Endothelial cell (in vitro differentiated cells): ENCODE data around the gene CMIP. TPM values are rescaled to one million over a fixed set of nuclear protein-coding genes. Genes with fewer than 3 reads are reported as not detected.
A peak's percentile ranks its signal among the peaks of the same experiment; 100 is the strongest.

ENCODE experiments used
- DNase-seq: peaks from one replicate; pipeline ENCODE4 v3.0.0; 2021; ENCODE audit warnings: low spot score
- H3K27ac Mint-ChIP-seq: one replicate; pipeline ENCODE4 v1.8.0; 2021; ENCODE audit warnings: mixed read lengths, inconsistent platforms; ENCODE audit not compliant: unreplicated experiment
- H3K27me3 Mint-ChIP-seq: one replicate; pipeline ENCODE4 v1.8.0; 2021; ENCODE audit warnings: mild to moderate bottlenecking, moderate library complexity, mixed read lengths, inconsistent platforms; ENCODE audit not compliant: unreplicated experiment
- H3K36me3 Mint-ChIP-seq: one replicate; pipeline ENCODE4 v1.8.0; 2021; ENCODE audit warnings: mild to moderate bottlenecking, low read depth, mixed read lengths, inconsistent platforms; ENCODE audit not compliant: unreplicated experiment
- H3K4me1 Mint-ChIP-seq: one replicate; pipeline ENCODE4 v1.8.0; 2021; ENCODE audit warnings: mild to moderate bottlenecking, mixed read lengths, inconsistent platforms; ENCODE audit not compliant: unreplicated experiment
- H3K4me3 Mint-ChIP-seq: one replicate; pipeline ENCODE4 v1.8.0; 2021; ENCODE audit warnings: mild to moderate bottlenecking, mixed read lengths, inconsistent platforms; ENCODE audit not compliant: unreplicated experiment
- H3K9me3 Mint-ChIP-seq: one replicate; pipeline ENCODE4 v1.8.0; 2021; ENCODE audit warnings: mixed read lengths, inconsistent platforms; ENCODE audit not compliant: unreplicated experiment
- CTCF ChIP-seq: fragments of 200-600 bp; sonication (generic); IDR thresholded peaks from one replicate; pipeline ENCODE4 v1.5.0; 2021; ENCODE audit warnings: antibody characterized with exemption; ENCODE audit not compliant: unreplicated experiment
- total RNA-seq: library from RNA; stranded (reverse); fragmentation: NEBNext Ultra II Directional; extraction: Animal tissue kit (Norgen Biotek cat#: 25700); gene quantifications from one replicate; pipeline ENCODE4 v1.2.1, GENCODE V29; 2021; ENCODE audit not compliant: unreplicated experiment

Gene CMIP
- total RNA-seq, 1 donor from 2014 or later = 98.9 TPM

GRCh38 chr16:81492965-81493754, 48.6 kb downstream of the CMIP start:
- Mint-ChIP-seq H3K4me1 (peaks cover 81% of the 10 kb centered on the region), H3K4me3 (peak overlapping the region; percentile 5), H3K9me3 (no peaks in the 10 kb centered on the region), H3K36me3 (peaks cover 22% of the 10 kb centered on the region), H3K27me3 (peaks cover 19% of the 10 kb centered on the region), H3K27ac (peak overlapping the region; percentile 98)
- DNase-seq = no peak
- no peak for TF ChIP-seq CTCF

- Mint-ChIP-seq H3K27me3 (peaks cover 20% of the 10 kb centered on the region), H3K36me3 (peaks cover 25% of the 10 kb centered on the region), H3K4me3 (peak overlapping the region; percentile 5), H3K4me1 (peaks cover 81% of the 10 kb centered on the region), H3K9me3 (no peaks in the 10 kb centered on the region), H3K27ac (peak overlapping the region; percentile 70)
- DNase-seq = no peak
- TF ChIP-seq CTCF = no peak
These were observed 49.3 kb downstream of the CMIP start for GRCh38 chr16:81493755-81494433.

- Mint-ChIP-seq H3K27me3 (peaks cover 22% of the 10 kb centered on the region), H3K36me3 (peaks cover 27% of the 10 kb centered on the region), H3K9me3 (no peaks in the 10 kb centered on the region), H3K27ac (no peak overlapping the region), H3K4me3 (no peak overlapping the region), H3K4me1 (peaks cover 83% of the 10 kb centered on the region)
- no peak for TF ChIP-seq CTCF
- DNase-seq = no peak
These were observed 49.8 kb downstream of the CMIP start for GRCh38 chr16:81494434-81494806.

- Mint-ChIP-seq H3K9me3 (no peaks in the 10 kb centered on the region), H3K4me3 (no peak overlapping the region), H3K4me1 (peaks cover 82% of the 10 kb centered on the region), H3K36me3 (peaks cover 29% of the 10 kb centered on the region), H3K27ac (no peak overlapping the region), H3K27me3 (peaks cover 22% of the 10 kb centered on the region)
- DNase-seq = no peak
- TF ChIP-seq CTCF = no peak
These were observed 50.3 kb downstream of the CMIP start for GRCh38 chr16:81494888-81495287.
